A673 (cell line): ENCODE measurements around the gene ADAMTS12. TPM values are rescaled to one million over a fixed set of nuclear protein-coding genes. Genes with fewer than 3 reads are reported as not detected.

Experiments used
- BruUV-seq: library from RNA; stranded (reverse); fragments of 400-500 nt; replicated peaks from 2 replicates; lab custom pipeline; 2021; lab: Mats Ljungman, UMichigan
- CTCF ChIA-PET: fragments of 300-600 bp; sonication (Branson Sonifier 250); formaldehyde crosslinking; loops from one replicate; lab custom pipeline; 2022; ENCODE audit warnings: antibody characterized with exemption; lab: Charles Lee
- POLR2A ChIA-PET: fragments of 300-600 bp; sonication (Branson Sonifier 250); formaldehyde crosslinking; loops from one replicate; lab custom pipeline; 2022; ENCODE audit warnings: antibody characterized with exemption; ENCODE audit not compliant: low non-redundant PET; lab: Charles Lee
- DNase-seq: peaks from one replicate; pipeline ENCODE4 v3.0.0-alpha.2; 2015; ENCODE audit warnings: low spot score
- H3K27ac ChIP-seq: fragments of 200-600 bp; sonication (generic); 2 replicates; pipeline ENCODE4 v1.5.1; 2016; ENCODE audit warnings: mixed run types, low read depth, mild to moderate bottlenecking, mixed read lengths, antibody characterized with exemption, low read length; ENCODE audit not compliant: poor library complexity, severe bottlenecking
- H3K27me3 ChIP-seq: fragments of 200-600 bp; sonication (generic); replicated peaks from 2 replicates; pipeline ENCODE4 v1.6.1; 2017; ENCODE audit warnings: mixed run types, low read depth, mild to moderate bottlenecking, mixed read lengths, antibody characterized with exemption, low read length; ENCODE audit not compliant: insufficient read depth, poor library complexity
- H3K36me3 ChIP-seq: fragments of 200-600 bp; sonication (generic); 2 replicates; pipeline ENCODE4 v1.6.1; 2016; ENCODE audit warnings: mixed run types, mild to moderate bottlenecking, mixed read lengths, antibody characterized with exemption, low read length; ENCODE audit not compliant: insufficient read depth, poor library complexity, severe bottlenecking
- H3K4me1 ChIP-seq: fragments of 200-600 bp; sonication (generic); 2 replicates; pipeline ENCODE4 v1.6.1; 2017; ENCODE audit warnings: mixed run types, mild to moderate bottlenecking, mixed read lengths, antibody characterized with exemption, low read length; ENCODE audit not compliant: insufficient read depth, poor library complexity, severe bottlenecking
- H3K4me3 ChIP-seq: fragments of 200-600 bp; sonication (generic); 2 replicates; pipeline ENCODE4 v1.5.1; 2016; ENCODE audit warnings: low read depth, mixed run types, mild to moderate bottlenecking, mixed read lengths, low read length; ENCODE audit not compliant: poor library complexity, severe bottlenecking
- H3K9me3 ChIP-seq: fragments of 200-600 bp; sonication (generic); 2 replicates; pipeline ENCODE4 v1.6.1; 2016; ENCODE audit warnings: mixed run types, low read depth, mild to moderate bottlenecking, mixed read lengths, antibody characterized with exemption, low read length; ENCODE audit not compliant: poor library complexity, severe bottlenecking
- EZH2 ChIP-seq: fragments of 200-600 bp; sonication (generic); IDR thresholded peaks from 2 replicates; pipeline ENCODE4 v1.6.1; 2017; ENCODE audit warnings: borderline replicate concordance, low read depth, mild to moderate bottlenecking, mixed read lengths, antibody characterized with exemption, low read length; ENCODE audit not compliant: poor library complexity, severe bottlenecking
- intact Hi-C: fragments of 100-400 bp; cut with micrococcal nuclease; formaldehyde crosslinking; loops from one replicate; pipeline ENCODE4 v1.10.0; 2022; ENCODE audit not compliant: unreplicated experiment
- total RNA-seq: library from RNA; stranded (reverse); gene quantifications from 2 replicates; pipeline ENCODE4 v1.2.3, GENCODE V29; 2021
- TF ChIP-seq, protein P1 (sequence below): fragments of 300-800, 200-600 bp; sonication (generic); conservative IDR thresholded peaks from 2 replicates; pipeline ENCODE4 v1.5.1; 2017; ENCODE audit warnings: low read depth, mild to moderate bottlenecking, antibody characterized with exemption, low read length, moderate library complexity, mixed read lengths

The ADAMTS12 gene
- total RNA-seq, 1 experiment from 2014 or later, result 0.84 TPM

DNA sequence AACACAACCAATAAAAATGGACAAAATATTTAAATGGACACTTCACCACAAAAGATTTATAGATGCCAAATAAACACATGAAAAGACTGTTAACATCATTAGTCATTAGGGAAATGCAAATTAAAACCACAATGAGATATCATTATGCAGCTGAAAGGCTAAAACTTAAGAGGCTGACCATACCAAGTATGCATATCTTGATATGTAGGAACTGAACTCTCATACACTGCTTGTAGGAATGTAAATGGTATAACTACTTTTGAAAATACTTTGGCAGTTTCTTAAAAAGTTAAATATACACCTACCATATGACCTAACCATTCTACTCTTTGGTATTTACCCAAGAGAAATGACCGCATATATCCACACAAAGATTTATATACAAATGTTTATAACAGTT, 13.6 kb upstream of the ADAMTS12 start:
- Histone ChIP-seq H3K4me3 (no peak overlapping the region), H3K4me1 (no peaks in the 10 kb centered on the region), H3K27me3 (peaks cover 9% of the 10 kb centered on the region), H3K36me3 (no peaks in the 10 kb centered on the region), H3K27ac (no peak overlapping the region), H3K9me3 (peaks cover 7% of the 10 kb centered on the region)
- TF ChIP-seq EZH2, result no peak
- TF ChIP-seq, protein P1, sequence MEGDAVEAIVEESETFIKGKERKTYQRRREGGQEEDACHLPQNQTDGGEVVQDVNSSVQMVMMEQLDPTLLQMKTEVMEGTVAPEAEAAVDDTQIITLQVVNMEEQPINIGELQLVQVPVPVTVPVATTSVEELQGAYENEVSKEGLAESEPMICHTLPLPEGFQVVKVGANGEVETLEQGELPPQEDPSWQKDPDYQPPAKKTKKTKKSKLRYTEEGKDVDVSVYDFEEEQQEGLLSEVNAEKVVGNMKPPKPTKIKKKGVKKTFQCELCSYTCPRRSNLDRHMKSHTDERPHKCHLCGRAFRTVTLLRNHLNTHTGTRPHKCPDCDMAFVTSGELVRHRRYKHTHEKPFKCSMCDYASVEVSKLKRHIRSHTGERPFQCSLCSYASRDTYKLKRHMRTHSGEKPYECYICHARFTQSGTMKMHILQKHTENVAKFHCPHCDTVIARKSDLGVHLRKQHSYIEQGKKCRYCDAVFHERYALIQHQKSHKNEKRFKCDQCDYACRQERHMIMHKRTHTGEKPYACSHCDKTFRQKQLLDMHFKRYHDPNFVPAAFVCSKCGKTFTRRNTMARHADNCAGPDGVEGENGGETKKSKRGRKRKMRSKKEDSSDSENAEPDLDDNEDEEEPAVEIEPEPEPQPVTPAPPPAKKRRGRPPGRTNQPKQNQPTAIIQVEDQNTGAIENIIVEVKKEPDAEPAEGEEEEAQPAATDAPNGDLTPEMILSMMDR, result no peak
- no peak for DNase-seq
- BruUV-seq, result no TSS peak
- ChIA-PET POLR2A (no interaction called here), CTCF (no interaction called here)
- intact Hi-C loops, result no loop called here

DNA sequence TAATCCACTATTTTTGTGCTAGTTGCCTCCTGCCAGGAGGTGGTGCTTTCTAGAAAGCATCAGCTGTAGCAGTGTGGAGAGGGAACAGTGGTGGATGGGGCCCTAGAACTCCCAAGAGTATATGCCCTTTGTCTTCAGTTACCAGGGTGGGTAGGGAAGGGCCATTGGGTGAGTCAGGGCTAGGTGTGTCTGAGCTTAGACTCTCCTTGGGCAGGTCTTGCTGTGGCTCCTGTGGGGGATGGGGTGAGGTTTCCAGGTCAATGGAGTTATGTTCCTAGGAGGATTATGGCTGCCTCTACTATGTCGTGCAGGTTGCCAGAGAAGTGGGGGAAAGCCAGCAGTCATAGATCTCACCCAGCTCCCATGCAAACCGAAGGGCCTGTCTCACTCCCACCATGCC, 11.3 kb upstream of the ADAMTS12 start:
- Histone ChIP-seq H3K4me3 (no peak overlapping the region), H3K27ac (no peak overlapping the region), H3K9me3 (peaks cover 7% of the 10 kb centered on the region), H3K36me3 (no peaks in the 10 kb centered on the region), H3K27me3 (peaks cover 9% of the 10 kb centered on the region), H3K4me1 (no peaks in the 10 kb centered on the region)
- ChIA-PET POLR2A (no interaction called here), CTCF (no interaction called here)
- intact Hi-C loops, result no loop called here
- no peak for DNase-seq
- no TSS peak for BruUV-seq
- TF ChIP-seq, protein P1, result no peak

DNA sequence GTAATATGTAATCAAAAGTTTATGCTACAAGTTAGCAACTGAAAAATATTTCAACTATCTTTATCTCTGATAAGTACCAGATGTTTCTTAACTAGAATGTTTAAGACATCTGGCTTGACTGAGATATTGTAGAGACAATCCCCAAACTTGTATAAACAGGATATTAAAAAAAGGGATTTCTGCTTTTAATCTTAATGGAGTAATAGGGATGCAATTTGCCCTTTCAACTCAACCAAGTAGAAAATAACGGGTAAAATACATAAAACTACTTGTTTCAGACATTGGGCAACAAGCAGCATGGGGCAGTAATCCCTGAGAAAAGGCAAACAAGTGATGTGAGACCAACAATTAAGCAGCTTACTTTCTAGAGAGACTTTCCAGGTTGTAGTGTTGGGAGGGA, 9.4 kb upstream of the ADAMTS12 start:
- H3K9me3 ChIP-seq, result no peaks in the 10 kb centered on the region
- peaks cover 11% of the 10 kb centered on the region for H3K27me3 ChIP-seq
- H3K4me3 ChIP-seq, result no peak overlapping the region
- ChIA-PET POLR2A (no interaction called here), CTCF (no interaction called here)
- no peak for DNase-seq
- no peak for TF ChIP-seq EZH2
- TF ChIP-seq, protein P1, result no peak
- H3K4me1 ChIP-seq, result no peaks in the 10 kb centered on the region
- H3K36me3 ChIP-seq, result no peaks in the 10 kb centered on the region
- intact Hi-C loops, result no loop called here
- no peak overlapping the region for H3K27ac ChIP-seq
- BruUV-seq, result no TSS peak
